GM11168 (cell line): ENCODE data around the gene ELAPOR2.
"Not testable (repeated sequence)": the region's sequence is repeated elsewhere in the genome, so short reads cannot be mapped to it uniquely, and the experiment has no call there.

ENCODE experiments used
- in situ Hi-C: fragments of 300-500 bp; cut with MboI; formaldehyde crosslinking; loops from one replicate; pipeline ENCODE4 v1.12.0; 2022; ENCODE audit warnings: low sequenced_read_pairs; ENCODE audit not compliant: unreplicated experiment

ELAPOR2 gene

GRCh38 chr7:87059525-87060287, at the start of gene ELAPOR2:
TSS of gene ELAPOR2 (minus strand) at chr7:87059654. CDS start at chr7:87059513, 141 bp downstream.
- in situ Hi-C loops = no loop called here

- in situ Hi-C loops = no loop called here
Observed at GRCh38 chr7:87107949-87108776, 48.7 kb upstream of the ELAPOR2 start.

GRCh38 chr7:87106974-87107612, 47.6 kb upstream of the ELAPOR2 start:
- in situ Hi-C loops = no loop called here

DNA sequence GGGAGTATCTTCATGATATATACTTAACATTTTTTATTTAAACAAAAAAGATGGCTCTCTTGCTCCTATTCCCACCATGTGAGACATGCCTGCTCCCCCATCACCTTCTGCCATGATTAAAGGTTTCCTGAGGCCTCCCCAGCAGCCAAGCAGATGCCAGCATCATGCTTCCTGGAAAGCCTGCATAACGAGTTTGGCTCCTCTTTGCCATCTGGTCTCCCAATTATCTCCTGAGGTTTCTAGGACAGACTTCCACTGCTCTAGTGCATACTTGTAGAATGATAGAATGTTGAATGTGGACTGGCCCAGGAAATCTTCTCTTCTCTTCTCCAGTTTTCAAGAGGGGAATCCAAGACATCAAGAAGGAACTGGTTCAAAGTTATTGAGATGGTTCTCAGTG, 45.9 kb upstream of the ELAPOR2 start:
- in situ Hi-C loops = no loop called here

DNA sequence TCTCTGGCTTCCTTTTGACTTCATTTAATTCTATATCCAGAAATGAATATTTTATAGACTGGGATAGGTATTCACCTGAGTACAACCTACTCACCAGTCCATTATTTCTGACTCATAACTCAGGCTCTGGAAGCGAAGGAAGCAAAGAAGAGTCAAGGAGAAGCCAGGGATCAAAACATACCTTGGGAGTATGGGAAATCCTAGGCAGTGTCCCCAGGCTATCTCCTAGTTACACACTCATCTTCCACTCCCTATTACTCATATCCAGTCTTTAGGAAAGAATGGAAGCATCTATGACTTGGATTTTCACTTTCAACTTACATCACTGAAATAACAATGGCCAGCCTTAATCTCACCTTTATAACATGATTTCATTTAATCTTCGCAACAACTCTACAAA, 40.9 kb upstream of the ELAPOR2 start:
- in situ Hi-C loops = no loop called here

DNA sequence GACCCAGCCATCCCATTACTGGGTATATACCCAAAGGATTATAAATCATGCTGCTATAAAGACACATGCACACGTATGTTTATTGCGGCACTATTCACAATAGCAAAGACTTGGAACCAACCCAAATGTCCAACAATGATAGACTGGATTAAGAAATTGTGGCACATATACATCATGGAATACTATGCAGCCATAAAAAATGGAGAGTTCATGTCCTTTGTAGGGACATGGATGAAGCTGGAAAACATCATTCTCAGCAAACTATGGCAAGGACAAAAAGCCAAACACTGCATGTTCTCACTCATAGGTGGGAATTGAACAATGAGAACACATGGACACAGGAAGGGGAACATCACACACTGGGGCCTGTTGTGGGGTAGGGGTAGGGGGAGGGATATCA, 37.9 kb upstream of the ELAPOR2 start:
- in situ Hi-C loops = not testable (repeated sequence)

GRCh38 chr7:87094322-87094721, 34.9 kb upstream of the ELAPOR2 start:
- in situ Hi-C loops = no loop called here

GRCh38 chr7:87092568-87093091, 33.2 kb upstream of the ELAPOR2 start:
- in situ Hi-C loops = no loop called here

- in situ Hi-C loops = no loop called here
Observed at GRCh38 chr7:87091487-87092066, 32.1 kb upstream of the ELAPOR2 start.

GRCh38 chr7:87083865-87084519, 24.5 kb upstream of the ELAPOR2 start:
- in situ Hi-C loops = no loop called here

DNA sequence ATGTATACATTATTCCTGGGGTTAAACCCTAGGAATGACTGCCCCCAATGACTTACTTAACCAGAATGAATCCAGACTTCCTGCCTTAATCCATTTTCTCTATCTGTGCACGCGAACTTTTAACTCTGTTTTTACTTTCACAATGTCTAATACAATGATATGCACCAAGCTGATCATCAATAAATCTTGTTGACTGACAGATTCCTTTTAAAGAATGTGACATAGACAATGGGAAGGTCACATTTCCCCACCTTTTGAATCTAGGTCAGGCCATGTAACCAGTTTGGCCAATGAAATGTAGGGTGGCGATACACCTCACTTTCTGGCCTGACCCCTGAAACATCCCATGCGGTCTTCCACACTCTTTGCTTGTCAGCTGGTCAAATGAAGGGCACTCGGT, 23.2 kb upstream of the ELAPOR2 start:
- in situ Hi-C loops = no loop called here

GRCh38 chr7:87075671-87076404, 16.4 kb upstream of the ELAPOR2 start:
- in situ Hi-C loops = no loop called here

DNA sequence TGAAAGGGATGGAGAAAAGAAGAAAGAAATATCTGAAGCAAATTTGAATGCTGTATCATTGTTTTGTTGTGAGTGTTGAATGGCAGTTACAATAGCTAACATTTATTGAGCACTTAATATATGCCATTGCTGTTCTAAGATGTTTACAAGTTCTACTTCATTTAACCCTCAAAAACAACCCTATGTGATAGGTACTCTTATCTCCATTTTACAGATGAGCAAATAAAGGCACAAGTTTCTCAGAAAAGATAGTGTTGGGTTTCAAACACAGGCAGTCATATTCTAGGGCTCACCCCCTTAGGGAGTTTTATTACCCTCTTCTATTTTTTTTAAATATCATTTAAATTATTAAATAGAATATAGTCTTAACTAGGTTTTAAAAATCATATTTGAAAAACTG, 8.3 kb upstream of the ELAPOR2 start:
- in situ Hi-C loops = no loop called here

DNA sequence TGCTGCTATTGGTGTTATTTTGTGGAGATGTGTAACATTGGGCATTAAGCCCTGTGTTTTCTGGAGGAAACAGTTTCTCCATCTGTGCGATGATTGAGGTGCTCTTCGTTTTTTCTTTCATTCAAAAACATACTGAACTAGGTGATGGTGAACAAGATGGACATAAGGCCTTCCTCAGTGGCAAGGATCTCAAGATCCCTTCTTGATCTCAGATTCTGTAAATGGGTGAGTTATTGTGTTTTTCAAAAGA, 759 bp upstream of the ELAPOR2 start:
- in situ Hi-C loops = no loop called here

DNA sequence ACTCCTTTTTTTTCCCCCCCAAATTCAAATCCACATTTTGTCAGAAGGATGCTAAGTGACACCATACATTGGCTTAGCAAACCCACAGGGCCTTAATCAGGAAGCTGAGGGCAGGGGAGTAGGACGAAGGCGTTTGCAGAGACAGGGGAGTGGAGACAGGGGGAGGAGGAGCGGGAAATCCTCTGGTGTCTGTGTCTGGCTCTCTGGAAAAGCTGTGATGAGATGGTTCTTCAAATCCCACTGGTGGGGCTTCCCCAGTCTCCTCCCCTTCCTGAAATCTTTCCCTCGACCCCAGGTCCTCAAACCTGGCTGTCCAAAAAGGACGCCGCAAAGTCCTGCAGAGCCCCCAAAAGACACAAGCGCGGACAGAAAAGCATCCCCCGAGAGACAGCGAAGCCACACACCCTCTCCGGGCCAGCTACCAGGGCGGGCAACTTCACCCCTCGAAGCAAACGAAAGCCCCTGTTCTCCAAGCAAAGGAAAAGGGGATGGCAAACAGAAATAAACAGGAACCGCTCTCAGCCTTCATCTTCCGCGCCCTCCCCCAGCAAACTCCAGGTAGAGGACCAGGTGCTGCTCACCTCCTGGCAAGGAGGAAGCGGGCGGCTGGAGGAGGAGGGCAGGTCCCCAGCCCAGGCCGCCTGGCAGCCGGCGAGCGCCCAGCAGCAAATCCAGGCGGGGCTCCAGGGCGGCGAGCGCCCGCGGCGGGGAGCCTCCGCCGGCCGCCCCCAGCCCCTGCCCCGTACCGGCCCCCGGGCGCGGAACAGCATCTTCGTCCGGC, 520 bp downstream of the ELAPOR2 start:
- in situ Hi-C loops = no loop called here

GRCh38 chr7:87057210-87057609, 2.2 kb downstream of the ELAPOR2 start:
- in situ Hi-C loops = no loop called here

- in situ Hi-C loops = no loop called here
Observed at GRCh38 chr7:87056346-87056745, 3.1 kb downstream of the ELAPOR2 start.

- in situ Hi-C loops = no loop called here
Observed at GRCh38 chr7:87048839-87049238, 10.6 kb downstream of the ELAPOR2 start.

GRCh38 chr7:87046456-87046855, 13.0 kb downstream of the ELAPOR2 start:
- in situ Hi-C loops = no loop called here
